ENCODE results near the gene KMT2C.

- no peak for TF ChIP-seq POLR2A (IDR thresholded peaks at IDR 0.05; ENCODE audit: low read depth)
- no peak for TF ChIP-seq CTCF (IDR thresholded peaks at IDR 0.05)
- TF ChIP-seq POLR2AphosphoS5 (IDR thresholded peaks at IDR 0.05): no peak
These were observed 33.2 kb downstream of the KMT2C start for GRCh38 chr7:152402384-152403250.

All from esophagus muscularis mucosa (tissue), 3 donors.